Measurements from ENCODE around the gene COL8A2.
"Not testable (repeated sequence)": the region's sequence is repeated elsewhere in the genome, so short reads cannot be mapped to it uniquely, and the experiment has no call there.

The COL8A2 gene

DNA sequence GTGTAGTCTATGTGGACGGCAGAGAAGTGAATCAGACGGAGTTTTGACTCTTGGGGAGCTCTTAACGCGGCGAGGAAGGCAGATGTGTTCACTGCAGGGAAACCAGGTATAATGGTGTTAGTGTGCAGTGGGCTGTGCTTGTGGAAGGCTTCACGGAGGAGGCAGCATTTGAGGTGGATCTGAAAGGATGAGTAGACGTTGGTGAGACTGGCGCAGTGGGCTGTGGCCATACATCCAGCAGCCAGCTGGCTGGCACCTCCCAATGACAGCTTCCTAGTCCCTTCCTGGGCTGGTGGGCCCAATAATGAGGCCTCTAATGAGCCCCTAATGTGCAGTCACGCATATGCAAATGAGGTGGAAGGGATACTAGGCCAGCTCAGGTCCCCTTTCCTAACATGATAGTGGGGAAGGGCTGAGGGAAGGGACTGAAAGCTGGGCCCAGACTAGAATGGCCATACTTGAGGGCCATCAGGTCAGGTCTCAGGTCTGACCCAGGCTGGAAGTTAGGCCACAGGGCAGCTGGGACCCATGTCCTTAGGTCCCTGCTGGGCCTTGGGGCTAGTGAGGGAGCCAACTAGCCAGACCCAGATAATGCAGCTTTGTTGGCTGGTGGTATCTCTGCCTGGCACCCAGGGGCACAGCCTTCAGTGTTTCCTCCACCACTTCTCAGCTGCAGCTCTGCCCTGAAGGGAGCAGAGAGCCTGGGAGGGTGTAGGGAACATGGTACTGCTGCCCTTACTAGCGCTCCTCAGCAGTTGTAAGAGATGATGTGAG is 34.8 kb upstream of the COL8A2 start:
- no peaks in the 10 kb centered on the region; the same call in 1 of the 2 replicates for H3K36me3 ChIP-seq (ENCODE audit: insufficient read depth, low read length)
- peak overlapping the region; percentile 97 for H3K4me2 ChIP-seq (ENCODE audit: low read depth, low read length, poor library complexity, severe bottlenecking)
- peak overlapping the region; percentile 86 for H3K9ac ChIP-seq (ENCODE audit: low read depth, low read length, poor library complexity, severe bottlenecking)
- TF ChIP-seq EZH2phosphoT487 (IDR thresholded peaks at IDR 0.05; ENCODE audit: borderline replicate concordance), result no peak
- TF ChIP-seq, protein P1, sequence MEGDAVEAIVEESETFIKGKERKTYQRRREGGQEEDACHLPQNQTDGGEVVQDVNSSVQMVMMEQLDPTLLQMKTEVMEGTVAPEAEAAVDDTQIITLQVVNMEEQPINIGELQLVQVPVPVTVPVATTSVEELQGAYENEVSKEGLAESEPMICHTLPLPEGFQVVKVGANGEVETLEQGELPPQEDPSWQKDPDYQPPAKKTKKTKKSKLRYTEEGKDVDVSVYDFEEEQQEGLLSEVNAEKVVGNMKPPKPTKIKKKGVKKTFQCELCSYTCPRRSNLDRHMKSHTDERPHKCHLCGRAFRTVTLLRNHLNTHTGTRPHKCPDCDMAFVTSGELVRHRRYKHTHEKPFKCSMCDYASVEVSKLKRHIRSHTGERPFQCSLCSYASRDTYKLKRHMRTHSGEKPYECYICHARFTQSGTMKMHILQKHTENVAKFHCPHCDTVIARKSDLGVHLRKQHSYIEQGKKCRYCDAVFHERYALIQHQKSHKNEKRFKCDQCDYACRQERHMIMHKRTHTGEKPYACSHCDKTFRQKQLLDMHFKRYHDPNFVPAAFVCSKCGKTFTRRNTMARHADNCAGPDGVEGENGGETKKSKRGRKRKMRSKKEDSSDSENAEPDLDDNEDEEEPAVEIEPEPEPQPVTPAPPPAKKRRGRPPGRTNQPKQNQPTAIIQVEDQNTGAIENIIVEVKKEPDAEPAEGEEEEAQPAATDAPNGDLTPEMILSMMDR (conservative IDR thresholded peaks at IDR 0.05; ENCODE audit: low read length), result no peak
- H3F3A ChIP-seq (ENCODE audit: low read depth), result no peaks in the 10 kb centered on the region
- no peaks in the 10 kb centered on the region for H3K9me2 ChIP-seq (replicated peaks; ENCODE audit: low read depth, low read length)
- H3K4me3 ChIP-seq (ENCODE audit: low read length, poor library complexity, severe bottlenecking), result peak overlapping the region; percentile 82
- peaks cover 47% of the 10 kb centered on the region for H3K4me1 ChIP-seq (ENCODE audit: insufficient read depth, low read length, poor library complexity, severe bottlenecking)
- no peak overlapping the region for H2AFZ ChIP-seq (ENCODE audit: low read length)
- peaks cover 95% of the 10 kb centered on the region for H3K79me2 ChIP-seq (ENCODE audit: insufficient read depth, low read length)
- no peaks in the 10 kb centered on the region for H3K9me3 ChIP-seq (ENCODE audit: insufficient read depth, low read depth, low read length)
- H4K20me1 ChIP-seq (ENCODE audit: insufficient read depth, low read length, poor library complexity, severe bottlenecking), result peaks cover 70% of the 10 kb centered on the region
- peaks cover 4% of the 10 kb centered on the region for H3K27me3 ChIP-seq (ENCODE audit: insufficient read depth, low read length, poor library complexity, severe bottlenecking)

DNA sequence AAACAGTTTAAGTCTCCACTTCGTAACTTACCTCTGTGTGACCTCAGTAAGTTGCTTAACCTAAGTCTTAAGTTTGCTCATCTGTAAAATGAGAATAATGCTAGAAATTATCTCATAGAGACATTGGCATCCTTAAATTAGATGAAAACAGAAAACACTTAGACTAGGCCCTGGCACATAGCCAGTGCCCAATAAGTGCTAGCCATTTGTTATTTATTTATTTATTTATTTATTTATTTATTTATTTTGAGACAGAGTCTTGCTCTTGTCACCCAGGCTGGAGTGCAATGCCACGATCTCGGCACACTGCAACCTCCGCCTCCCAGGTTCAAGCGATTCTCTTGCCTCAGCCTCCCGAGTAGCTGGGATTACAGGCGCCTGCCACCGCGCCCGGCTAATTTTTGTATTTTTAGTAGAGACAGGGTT is 33.8 kb upstream of the COL8A2 start:
- H3K9me2 ChIP-seq (replicated peaks; ENCODE audit: low read depth, low read length); H3K9me3 ChIP-seq (ENCODE audit: insufficient read depth, low read depth, low read length); H3K27me3 ChIP-seq (ENCODE audit: insufficient read depth, low read length, poor library complexity, severe bottlenecking); H3K36me3 ChIP-seq (ENCODE audit: insufficient read depth, low read length); H2AFZ ChIP-seq (ENCODE audit: low read length); H3F3A ChIP-seq (ENCODE audit: low read depth): not testable (repeated sequence)
- H3K79me2 ChIP-seq (ENCODE audit: insufficient read depth, low read length), result peaks cover 86% of the 10 kb centered on the region
- H3K4me3 ChIP-seq (ENCODE audit: low read length, poor library complexity, severe bottlenecking), result peak overlapping the region; percentile 88
- H3K4me1 ChIP-seq (ENCODE audit: insufficient read depth, low read length, poor library complexity, severe bottlenecking), result peaks cover 50% of the 10 kb centered on the region
- H3K9ac ChIP-seq (ENCODE audit: low read depth, low read length, poor library complexity, severe bottlenecking), result peak overlapping the region; percentile 90
- H3K4me2 ChIP-seq (ENCODE audit: low read depth, low read length, poor library complexity, severe bottlenecking), result peak overlapping the region; percentile 97
- H4K20me1 ChIP-seq (ENCODE audit: insufficient read depth, low read length, poor library complexity, severe bottlenecking), result peaks cover 60% of the 10 kb centered on the region

DNA sequence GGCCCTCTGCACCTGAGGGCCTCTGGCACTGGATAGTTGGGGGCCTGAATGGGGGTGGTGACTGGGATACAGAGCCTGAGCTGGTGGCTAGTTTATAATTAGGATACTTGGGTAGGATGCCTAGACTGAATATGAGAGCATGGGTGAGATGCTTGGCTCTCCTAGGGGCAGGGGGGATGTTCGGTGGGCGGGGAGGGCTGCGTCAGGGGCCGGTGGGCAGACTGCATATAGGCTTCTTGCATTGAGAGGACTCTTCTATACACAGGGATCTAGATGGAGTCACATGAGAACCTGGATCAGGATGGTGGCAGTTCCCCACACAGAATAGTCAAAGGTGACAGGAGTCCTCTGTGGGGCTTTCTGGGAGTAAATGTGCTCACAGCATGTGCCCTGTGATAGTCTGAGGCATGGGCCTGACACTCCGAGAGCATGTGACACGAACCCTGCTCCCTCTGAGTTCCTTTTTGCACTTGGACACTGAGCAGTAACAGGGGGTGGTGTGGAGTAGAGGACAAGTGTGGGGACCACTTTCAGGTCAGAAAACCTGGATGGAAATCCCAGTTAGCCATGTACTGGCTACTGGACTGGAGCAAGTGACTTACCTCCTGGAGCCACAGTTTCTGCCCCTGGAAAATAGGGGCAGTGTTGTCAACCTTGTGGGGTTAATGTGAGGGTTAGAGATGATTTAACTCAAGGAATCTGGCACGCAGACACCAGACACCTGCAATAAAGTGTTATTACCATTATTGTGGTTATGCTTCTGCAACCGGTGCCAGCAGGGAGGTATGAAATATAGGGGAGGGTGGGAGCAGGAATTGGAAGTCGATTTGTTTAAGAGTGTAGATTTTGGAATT is 33.2 kb upstream of the COL8A2 start:
- H3K27me3 ChIP-seq (ENCODE audit: insufficient read depth, low read length, poor library complexity, severe bottlenecking), result peaks cover 4% of the 10 kb centered on the region
- H3K9me3 ChIP-seq (ENCODE audit: insufficient read depth, low read depth, low read length), result no peaks in the 10 kb centered on the region
- H3K4me1 ChIP-seq (ENCODE audit: insufficient read depth, low read length, poor library complexity, severe bottlenecking), result peaks cover 50% of the 10 kb centered on the region
- H3K79me2 ChIP-seq (ENCODE audit: insufficient read depth, low read length), result peaks cover 80% of the 10 kb centered on the region
- TF ChIP-seq, protein P1 (conservative IDR thresholded peaks at IDR 0.05; ENCODE audit: low read length), result no peak
- TF ChIP-seq EZH2phosphoT487 (IDR thresholded peaks at IDR 0.05; ENCODE audit: borderline replicate concordance), result no peak
- peak overlapping the region; percentile 88 for H3K4me3 ChIP-seq (ENCODE audit: low read length, poor library complexity, severe bottlenecking)
- peaks cover 55% of the 10 kb centered on the region for H4K20me1 ChIP-seq (ENCODE audit: insufficient read depth, low read length, poor library complexity, severe bottlenecking)
- peak overlapping the region; percentile 90 for H3K9ac ChIP-seq (ENCODE audit: low read depth, low read length, poor library complexity, severe bottlenecking)
- peak overlapping the region; percentile 87 for H3K4me2 ChIP-seq (ENCODE audit: low read depth, low read length, poor library complexity, severe bottlenecking)
- H3K36me3 ChIP-seq (ENCODE audit: insufficient read depth, low read length), result no peaks in the 10 kb centered on the region; the same call in 1 of the 2 replicates
- no peak overlapping the region for H2AFZ ChIP-seq (ENCODE audit: low read length)
- no peaks in the 10 kb centered on the region for H3K9me2 ChIP-seq (replicated peaks; ENCODE audit: low read depth, low read length)
- no peaks in the 10 kb centered on the region for H3F3A ChIP-seq (ENCODE audit: low read depth)
